Tibial nerve (tissue), 4 donors: ENCODE measurements around the gene MYH14. TPM values are rescaled to one million over a fixed set of nuclear protein-coding genes. Genes with fewer than 3 reads are reported as not detected.

Experiments used
- DNase-seq, 2 donors: peaks; one replicate each; pipeline ENCODE4 v3.0.0-alpha.2; 2019; ENCODE audit warnings: low spot score in 2 of 2
- H3K27ac ChIP-seq, 4 donors: fragments of 200-600 bp; sonication (generic) in 3 of 4; one replicate each; pipeline ENCODE4 v1.5.1; 2017 to 2019; ENCODE audit warnings: mild to moderate bottlenecking in 1 of 4
- H3K27me3 ChIP-seq, 2 donors: fragments of 200-600 bp; sonication (generic) in 1 of 2; one replicate each; pipeline versions ENCODE4 v1.5.1 to v1.6.0; 2017 to 2019
- H3K36me3 ChIP-seq, 3 donors: fragments of 200-600 bp; sonication (generic); one replicate each; pipeline ENCODE4 v1.5.1; 2018 to 2019
- H3K4me1 ChIP-seq, 4 donors: fragments of 200-600 bp; sonication (generic) in 3 of 4; one replicate each; pipeline ENCODE4 v1.5.1; 2017 to 2019
- H3K4me3 ChIP-seq, 4 donors: fragments of 200-600 bp; sonication (generic) in 3 of 4; one replicate each; pipeline ENCODE4 v1.5.1; 2017 to 2019; ENCODE audit warnings: mild to moderate bottlenecking in 1 of 4, moderate library complexity in 1 of 4
- H3K9me3 ChIP-seq, 4 donors: fragments of 200-600 bp; sonication (generic) in 3 of 4; one replicate each; pipeline ENCODE4 v1.5.1; 2017 to 2019
- CTCF ChIP-seq, 5 experiments: fragments of 200-600 bp in 3 of 5; fragments of 450-650 bp in 2 of 5; sonication (generic) in 3 of 5; IDR thresholded peaks; one replicate each; pipeline ENCODE4 v1.5.1; 2016 to 2019; ENCODE audit warnings: antibody characterized with exemption in 5 of 5, mild to moderate bottlenecking in 3 of 5, moderate library complexity in 2 of 5
- EP300 ChIP-seq, 2 donors: sonication (generic); formaldehyde crosslinking; IDR thresholded peaks; one replicate each; pipeline ENCODE4 v1.6.1; 2017; ENCODE audit warnings: antibody characterized with exemption in 2 of 2, mild to moderate bottlenecking in 1 of 2
- POLR2A ChIP-seq, 2 donors: fragments of 450-650 bp; IDR thresholded peaks; one replicate each; pipeline ENCODE4 v1.6.1; 2017; ENCODE audit warnings: antibody characterized with exemption in 2 of 2, mild to moderate bottlenecking in 2 of 2, moderate library complexity in 2 of 2
- WGBS, 2 donors: methylation state at CpG; one replicate each; pipeline ENCODE4 v1.1.5; 2018; 5-methylcytosine and 5-hydroxymethylcytosine counted together
- total RNA-seq, 4 donors: library from RNA; depleted of rRNA; stranded (reverse); fragments of >200 nt; gene quantifications; one replicate each; pipeline ENCODE4 v1.1.0, GENCODE V29; 2016

MYH14 gene
- total RNA-seq, 4 donors from 2014 or later, result 12.9 to 30.3 (median 15.3) TPM

- Histone ChIP-seq H3K4me1 (no peaks in the 10 kb centered on the region), H3K27ac (no peak overlapping the region), H3K36me3 (no peaks in the 10 kb centered on the region), H3K27me3 (no peaks in the 10 kb centered on the region), H3K4me3 (no peak overlapping the region), H3K9me3 (peaks cover 0 to 5% (median 0%) of the 10 kb centered on the region in 4 donors)
- TF ChIP-seq CTCF (IDR thresholded peaks at IDR 0.05) (no peak), EP300 (IDR thresholded peaks at IDR 0.05) (no peak), POLR2A (IDR thresholded peaks at IDR 0.05) (no peak)
- DNase-seq, result no peak
- WGBS, 2 donors, result 75 to 81% methylated on average over 5 of the region's 5 CpGs
These were observed 22.3 kb upstream of the MYH14 start for GRCh38 chr19:50181121-50181520.

DNA sequence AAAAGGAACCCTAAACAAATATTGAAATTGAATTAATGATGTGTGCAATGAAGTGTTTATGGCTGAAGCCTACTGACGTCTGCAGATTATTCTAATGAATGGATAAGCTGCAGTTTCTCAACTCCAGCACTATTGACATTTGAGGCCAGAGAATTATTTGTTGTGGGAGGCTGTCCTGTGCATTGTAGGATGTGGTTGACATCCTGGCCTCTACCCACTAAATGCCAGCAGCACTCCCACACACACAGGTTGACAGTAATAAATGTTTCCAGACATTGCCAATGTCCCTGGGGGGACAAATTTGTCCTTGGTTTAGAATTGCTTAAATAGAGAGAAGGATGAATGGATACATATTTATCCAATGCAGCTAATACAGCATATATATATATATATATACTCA lies 19.2 kb upstream of the MYH14 start:
- Histone ChIP-seq H3K36me3 (no peaks in the 10 kb centered on the region), H3K4me1 (no peaks in the 10 kb centered on the region), H3K27me3 (no peaks in the 10 kb centered on the region), H3K9me3 (peaks cover 0 to 5% (median 0%) of the 10 kb centered on the region in 4 donors), H3K4me3 (no peak overlapping the region), H3K27ac (no peak overlapping the region)
- DNase-seq, result no peak
- WGBS, 2 donors, result 3 to 29% methylated on average over 1 of the region's 1 CpG
- TF ChIP-seq CTCF (IDR thresholded peaks at IDR 0.05) (no peak), POLR2A (IDR thresholded peaks at IDR 0.05) (no peak), EP300 (IDR thresholded peaks at IDR 0.05) (no peak)

DNA sequence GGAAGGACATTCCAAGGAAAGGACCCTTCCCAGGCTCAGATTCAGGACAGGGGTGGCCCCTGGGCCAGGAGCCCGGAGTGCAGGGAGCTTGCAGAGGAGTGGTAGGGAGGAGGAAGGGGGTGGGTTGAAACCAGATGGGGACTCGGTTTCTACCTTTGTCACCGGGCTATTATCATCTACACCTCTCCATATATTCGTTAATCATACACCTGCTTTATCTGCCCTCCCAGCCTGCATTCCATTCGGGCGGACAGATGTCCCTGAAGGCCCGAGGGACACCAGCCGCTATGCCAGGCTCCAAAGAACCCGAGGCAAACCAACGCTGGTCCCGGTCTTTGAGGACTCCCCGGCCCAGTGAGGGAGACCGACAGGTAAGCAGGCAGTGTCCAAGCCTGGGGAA lies 15.5 kb upstream of the MYH14 start:
- DNase-seq, result no peak
- no peaks in the 10 kb centered on the region for H3K27me3 ChIP-seq
- H3K4me1 ChIP-seq, result no peaks in the 10 kb centered on the region
- H3K4me3 ChIP-seq, result peak overlapping the region in 1 of 4 donors; percentile 21
- H3K27ac ChIP-seq, result peak overlapping the region in 1 of 4 donors; percentile 74
- peaks cover 0 to 3% (median 0%) of the 10 kb centered on the region in 4 donors for H3K9me3 ChIP-seq
- no peaks in the 10 kb centered on the region for H3K36me3 ChIP-seq
- TF ChIP-seq EP300 (IDR thresholded peaks at IDR 0.05) (no peak), POLR2A (IDR thresholded peaks at IDR 0.05) (no peak), CTCF (IDR thresholded peaks at IDR 0.05) (no peak)
- 78 to 86% methylated on average over 13 of the region's 13 CpGs for WGBS, 2 donors

DNA sequence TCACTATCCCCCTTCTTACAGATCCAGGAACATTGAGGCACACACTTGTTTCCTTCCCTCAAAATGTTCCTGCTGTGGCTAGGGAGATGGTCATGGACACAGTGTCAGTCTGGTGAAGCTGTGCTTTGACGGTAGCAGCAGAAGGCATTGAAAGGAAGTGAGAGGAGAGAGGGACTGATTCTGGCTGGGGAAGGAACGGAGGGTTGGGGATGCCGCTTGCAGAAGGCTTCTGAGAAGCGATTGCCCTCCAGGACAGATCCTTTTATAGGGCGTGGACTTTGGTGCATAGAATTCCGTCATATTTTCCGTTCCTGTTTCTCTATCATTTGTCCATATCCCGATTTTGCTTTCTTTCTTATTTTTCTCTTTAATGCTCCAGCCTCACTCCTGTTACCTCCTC lies 14.1 kb upstream of the MYH14 start:
- Histone ChIP-seq H3K27me3 (no peaks in the 10 kb centered on the region), H3K9me3 (peaks cover 0 to 3% (median 0%) of the 10 kb centered on the region in 4 donors), H3K27ac (peak overlapping the region in 1 of 4 donors; percentile 74), H3K4me3 (peak overlapping the region in 1 of 4 donors; percentile 21), H3K36me3 (no peaks in the 10 kb centered on the region), H3K4me1 (no peaks in the 10 kb centered on the region)
- TF ChIP-seq POLR2A (IDR thresholded peaks at IDR 0.05) (no peak), EP300 (IDR thresholded peaks at IDR 0.05) (no peak), CTCF (IDR thresholded peaks at IDR 0.05) (no peak)
- no peak for DNase-seq
- 69 to 72% methylated on average over 8 of the region's 8 CpGs for WGBS, 2 donors

DNA sequence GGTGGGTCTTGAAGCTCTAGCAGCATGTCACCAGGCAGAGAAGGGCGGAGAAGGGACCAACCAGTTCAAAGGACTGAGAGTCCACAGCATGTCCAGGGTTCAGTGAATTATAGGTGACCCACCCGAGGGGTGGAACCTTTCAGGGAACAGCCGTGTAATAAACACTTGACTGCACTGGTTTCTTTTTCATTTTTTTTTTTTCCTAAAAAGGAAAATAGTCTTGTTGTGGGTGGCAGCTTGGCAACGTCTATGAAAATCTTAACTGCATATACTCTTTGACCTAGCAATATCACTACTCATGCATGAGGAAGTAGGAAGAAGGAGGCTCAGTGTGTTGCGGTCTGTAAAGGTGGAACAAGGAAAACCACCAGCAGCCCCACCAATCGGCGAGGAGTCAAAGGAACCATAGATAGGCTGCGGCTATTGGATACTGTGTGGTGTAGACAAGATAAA lies 13.0 kb upstream of the MYH14 start:
- TF ChIP-seq POLR2A (IDR thresholded peaks at IDR 0.05) (no peak), EP300 (IDR thresholded peaks at IDR 0.05) (no peak), CTCF (IDR thresholded peaks at IDR 0.05) (no peak)
- no peak for DNase-seq
- Histone ChIP-seq H3K36me3 (no peaks in the 10 kb centered on the region), H3K27me3 (no peaks in the 10 kb centered on the region), H3K4me3 (no peak overlapping the region), H3K4me1 (no peaks in the 10 kb centered on the region), H3K27ac (peak overlapping the region in 1 of 4 donors; percentile 74), H3K9me3 (peaks cover 0 to 3% (median 0%) of the 10 kb centered on the region in 4 donors)
- 65 to 70% methylated on average over 8 of the region's 8 CpGs for WGBS, 2 donors
